CD4-positive, alpha-beta T cell (primary cell): ENCODE measurements around the gene CPEB1. TPM values are rescaled to one million over a fixed set of nuclear protein-coding genes. Genes with fewer than 3 reads are reported as not detected.

Source experiments
- ATAC-seq: fragments of 200-7000 bp; cut with Tn5 transposase; one replicate; pipeline ENCODE4 v1.10.0; 2022; ENCODE audit warnings: mild to moderate bottlenecking; ENCODE audit not compliant: poor library complexity
- CTCF ChIA-PET: fragments of 350-600 bp; sonication (Branson Sonifier 250); formaldehyde crosslinking; loops from one replicate; lab custom pipeline; 2021; ENCODE audit warnings: antibody characterized with exemption, inconsistent platforms; lab: Charles Lee
- POLR2A ChIA-PET: fragments of 350-600 bp; sonication (Branson Sonifier 250); formaldehyde crosslinking; loops from one replicate; lab custom pipeline; 2021; ENCODE audit warnings: antibody characterized with exemption, inconsistent platforms; lab: Charles Lee
- DNase-seq, 14 experiments: peaks; one replicate each; pipeline ENCODE4 v3.0.0-alpha.2; 2013 to 2020; ENCODE audit warnings: mixed read lengths in 2 of 14
- H3K27ac ChIP-seq, 2 donors: one replicate each; pipeline versions ENCODE4 v1.5.1 to v1.7.0; 2013; ENCODE audit warnings: low read length in 2 of 2, low read depth in 1 of 2, mild to moderate bottlenecking in 1 of 2
- H3K27me3 ChIP-seq, 2 experiments: 1 replicate in 1 of 2; 2 replicates in 1 of 2; pipeline versions ENCODE4 v1.6.1 to v1.7.0; 2013; ENCODE audit warnings: low read length in 2 of 2, control low read depth in 1 of 2, mild to moderate bottlenecking in 1 of 2, moderate library complexity in 1 of 2; ENCODE audit not compliant: insufficient read depth in 2 of 2, control insufficient read depth in 1 of 2
- H3K36me3 ChIP-seq: one replicate; pipeline ENCODE4 v1.6.1; 2013; ENCODE audit warnings: low read length, control low read depth; ENCODE audit not compliant: insufficient read depth
- H3K4me1 ChIP-seq: one replicate; pipeline ENCODE4 v1.6.1; 2013; ENCODE audit warnings: low read length, control low read depth; ENCODE audit not compliant: insufficient read depth
- H3K4me3 ChIP-seq: one replicate; pipeline ENCODE4 v1.5.1; 2013; ENCODE audit warnings: mild to moderate bottlenecking, low read length, moderate library complexity
- H3K9me3 ChIP-seq, 2 experiments: 1 replicate in 1 of 2; 2 replicates in 1 of 2; pipeline versions ENCODE4 v1.6.1 to v1.7.0; 2013; ENCODE audit warnings: low read length in 2 of 2, mild to moderate bottlenecking in 2 of 2, control low read depth in 1 of 2, moderate library complexity in 1 of 2; ENCODE audit not compliant: control insufficient read depth in 1 of 2, insufficient read depth in 1 of 2
- H3K27ac Mint-ChIP-seq: one replicate; pipeline ENCODE4 v1.8.0; 2020; ENCODE audit warnings: mixed read lengths
- H3K27me3 Mint-ChIP-seq: one replicate; pipeline ENCODE4 v1.8.0; 2021; ENCODE audit warnings: mixed read lengths
- H3K36me3 Mint-ChIP-seq: one replicate; pipeline ENCODE4 v1.8.0; 2021; ENCODE audit warnings: low read depth, mixed read lengths
- H3K4me1 Mint-ChIP-seq: one replicate; pipeline ENCODE4 v1.8.0; 2021; ENCODE audit warnings: low read depth, mixed read lengths
- H3K4me3 Mint-ChIP-seq: one replicate; pipeline ENCODE4 v1.8.0; 2020; ENCODE audit warnings: mild to moderate bottlenecking, mixed read lengths
- H3K9me3 Mint-ChIP-seq: one replicate; pipeline ENCODE4 v1.8.0; 2020; ENCODE audit warnings: mixed read lengths
- CTCF ChIP-seq: fragments of 200-600 bp; IDR thresholded peaks from one replicate; pipeline ENCODE4 v1.8.0; 2022; ENCODE audit warnings: antibody characterized with exemption, mild to moderate bottlenecking
- intact Hi-C, 2 experiments: fragments of 100-400 bp; cut with DNase I in 1 of 2; cut with micrococcal nuclease in 1 of 2; formaldehyde crosslinking; loops; one replicate each; pipeline versions ENCODE4 v1.15.1 to v1.9.0; 2023 to 2025; cut with DNase I, micrococcal nuclease
- total RNA-seq, 174 experiments: library from RNA in 2 of 174; stranded (reverse) in 2 of 174; gene quantifications; one replicate each; pipeline ENCODE4 v1.2.3 and lab custom pipeline; 2021 to 2026

Gene CPEB1
- total RNA-seq, 2 experiments from 2014 or later: 0.19 to 0.61 TPM

GRCh38 chr15:82567661-82568060, 79.5 kb downstream of the CPEB1 start:
- H3K4me1 ChIP-seq: peaks cover 4% of the 10 kb centered on the region
- DNase-seq: no peak
- intact Hi-C loops: no loop called here
- no peak for TF ChIP-seq CTCF
- Mint-ChIP-seq H3K9me3 (no peaks in the 10 kb centered on the region), H3K27ac (no peak overlapping the region), H3K36me3 (no peaks in the 10 kb centered on the region), H3K4me1 (peaks cover 5% of the 10 kb centered on the region), H3K27me3 (peaks cover 48% of the 10 kb centered on the region), H3K4me3 (no peak overlapping the region)
- no peak overlapping the region for H3K27ac ChIP-seq
- H3K36me3 ChIP-seq: no peaks in the 10 kb centered on the region
- CTCF ChIA-PET: no interaction called here
- H3K9me3 ChIP-seq: no peaks in the 10 kb centered on the region
- no peak overlapping the region for H3K4me3 ChIP-seq
- H3K27me3 ChIP-seq: peaks cover 9 to 12% of the 10 kb centered on the region in 2 experiments
- no peak for ATAC-seq
- POLR2A ChIA-PET: no interaction called here

- Mint-ChIP-seq H3K27ac (no peak overlapping the region), H3K4me3 (no peak overlapping the region), H3K4me1 (peaks cover under 1% of the 10 kb centered on the region), H3K36me3 (no peaks in the 10 kb centered on the region), H3K27me3 (peaks cover 44% of the 10 kb centered on the region), H3K9me3 (no peaks in the 10 kb centered on the region)
- Histone ChIP-seq H3K9me3 (no peaks in the 10 kb centered on the region), H3K36me3 (no peaks in the 10 kb centered on the region), H3K4me1 (peaks cover 4% of the 10 kb centered on the region), H3K27me3 (peaks cover 3 to 7% of the 10 kb centered on the region in 2 experiments), H3K27ac (no peak overlapping the region), H3K4me3 (no peak overlapping the region)
- intact Hi-C loops: no loop called here
- no peak for DNase-seq
- ATAC-seq: no peak
- ChIA-PET POLR2A (no interaction called here), CTCF (no interaction called here)
- TF ChIP-seq CTCF: no peak
These were observed 80.5 kb downstream of the CPEB1 start for GRCh38 chr15:82566690-82567089.

- TF ChIP-seq CTCF: no peak
- DNase-seq (no peak), ATAC-seq (no peak)
- no peaks in the 10 kb centered on the region for H3K36me3 Mint-ChIP-seq
- Histone ChIP-seq H3K4me3 (no peak overlapping the region), H3K27ac (no peak overlapping the region), H3K36me3 (no peaks in the 10 kb centered on the region), H3K27me3 (no peaks in the 10 kb centered on the region), H3K4me1 (no peaks in the 10 kb centered on the region), H3K9me3 (no peaks in the 10 kb centered on the region)
- POLR2A ChIA-PET: no interaction called here
- H3K4me3 Mint-ChIP-seq: no peak overlapping the region
- intact Hi-C loops: no loop called here
- no peaks in the 10 kb centered on the region for H3K9me3 Mint-ChIP-seq
- H3K27ac Mint-ChIP-seq: no peak overlapping the region
- no peaks in the 10 kb centered on the region for H3K4me1 Mint-ChIP-seq
- peaks cover 13% of the 10 kb centered on the region for H3K27me3 Mint-ChIP-seq
- CTCF ChIA-PET: no interaction called here
These were observed 88.7 kb downstream of the CPEB1 start for GRCh38 chr15:82558502-82558901.
